Glomerular endothelial cell (primary cell): ENCODE data around the gene KPNA1. TPM values are rescaled to one million over a fixed set of nuclear protein-coding genes. Genes with fewer than 3 reads are reported as not detected.

Source experiments
- DNase-seq: peaks from one replicate; pipeline ENCODE4 v3.0.0-alpha.2; 2011; ENCODE audit warnings: low read depth, low spot score; ENCODE audit errors: extremely low read depth
- total RNA-seq: library from RNA; depleted of rRNA; stranded (reverse); fragments of >200 nt; gene quantifications from 2 replicates; pipeline ENCODE4 v1.2.3, GENCODE V29; 2015

Gene KPNA1
- 35.6 and 45.1 TPM in 2 replicates for total RNA-seq

DNA sequence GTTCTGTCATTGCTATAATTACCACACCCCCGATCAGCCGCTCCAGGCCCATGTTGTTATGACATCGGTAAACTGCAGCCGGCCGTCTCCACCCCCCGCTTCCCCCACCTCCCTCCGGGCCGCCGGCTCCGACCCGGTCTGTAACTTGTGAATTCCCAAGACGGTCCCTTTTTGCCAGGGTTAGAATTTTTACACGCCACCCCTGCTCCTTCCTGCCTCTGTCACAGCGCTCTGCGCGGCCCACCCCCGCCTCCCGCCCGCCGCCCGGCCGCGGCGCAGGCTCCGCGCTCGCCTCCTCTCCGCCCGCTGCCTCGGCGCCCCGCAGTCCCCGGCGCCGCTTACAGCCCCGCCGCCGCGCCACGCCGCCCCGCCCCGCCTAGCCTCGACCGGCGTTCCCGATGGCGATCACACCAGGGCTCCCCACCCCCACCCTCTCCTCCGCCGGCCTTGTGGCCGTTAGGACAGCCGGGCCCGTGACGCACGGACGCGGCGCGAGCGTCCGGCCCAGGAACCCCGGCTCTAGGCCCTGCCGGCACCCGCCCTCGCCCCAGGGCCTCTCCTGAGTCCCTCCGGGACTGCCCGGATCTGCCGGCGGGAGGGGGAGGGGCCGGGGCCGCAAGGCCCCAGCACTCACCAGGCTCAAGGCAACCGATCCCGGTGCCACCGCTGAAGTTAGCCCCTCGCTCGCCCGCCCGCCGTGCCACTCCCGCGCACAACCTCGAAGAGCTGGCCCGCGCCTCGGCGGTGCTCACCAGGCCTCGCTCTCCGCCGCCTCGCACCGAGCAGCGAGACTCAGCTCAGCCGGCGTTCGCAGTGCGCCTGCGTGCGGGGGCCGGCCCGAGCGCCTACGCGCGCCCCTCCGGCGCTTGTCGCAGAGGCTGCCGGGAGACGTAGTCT is at the start of gene KPNA1:
KPNA1 (minus strand) TSS at position 817 of the 897 bp plus-strand sequence. CDS start 18,374 bp downstream, outside the sequence.
- DNase-seq, result no peak

DNA sequence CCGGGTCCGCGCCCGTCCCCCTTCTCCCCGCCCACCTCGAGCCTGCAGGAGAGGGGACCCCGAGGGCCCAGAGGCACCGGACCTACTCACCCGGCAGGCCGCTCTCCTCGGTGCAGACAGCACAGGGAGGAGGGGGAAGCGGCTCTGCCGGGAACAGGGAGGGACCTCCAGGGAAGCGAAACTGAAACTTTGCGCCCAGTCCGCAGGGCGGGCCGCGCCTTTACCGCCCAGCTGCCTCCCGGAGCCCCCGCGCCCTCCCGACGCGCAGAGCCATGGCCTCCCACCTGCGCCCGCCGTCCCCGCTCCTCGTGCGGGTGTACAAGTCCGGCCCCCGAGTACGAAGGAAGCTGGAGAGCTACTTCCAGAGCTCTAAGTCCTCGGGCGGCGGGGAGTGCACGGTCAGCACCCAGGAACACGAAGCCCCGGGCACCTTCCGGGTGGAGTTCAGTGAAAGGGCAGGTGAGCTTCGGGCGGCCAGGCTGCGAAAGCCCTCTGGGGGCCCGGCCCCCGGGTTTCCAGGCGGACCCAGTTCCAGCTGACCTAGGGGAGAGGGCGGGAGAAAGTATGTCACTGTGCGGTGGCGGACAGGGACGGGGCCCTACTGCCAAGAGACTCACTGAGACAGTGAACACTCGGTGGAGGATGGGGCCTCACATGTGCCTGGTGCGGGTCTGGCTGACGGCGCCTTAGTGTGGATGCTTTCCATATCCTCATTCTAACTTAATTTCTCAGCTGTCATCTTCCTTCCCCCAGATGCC is 49.6 kb upstream of the KPNA1 start, which contains the start of the genes DTX3L and PARP9:
DTX3L (plus strand) TSS at position 184 of the 758 bp plus-strand sequence; CDS start at position 273, 89 bp downstream.
PARP9 (minus strand) TSS at position 146 of the 758 bp plus-strand sequence. CDS start 4,680 bp downstream, outside the sequence.
- no peak for DNase-seq

DNA sequence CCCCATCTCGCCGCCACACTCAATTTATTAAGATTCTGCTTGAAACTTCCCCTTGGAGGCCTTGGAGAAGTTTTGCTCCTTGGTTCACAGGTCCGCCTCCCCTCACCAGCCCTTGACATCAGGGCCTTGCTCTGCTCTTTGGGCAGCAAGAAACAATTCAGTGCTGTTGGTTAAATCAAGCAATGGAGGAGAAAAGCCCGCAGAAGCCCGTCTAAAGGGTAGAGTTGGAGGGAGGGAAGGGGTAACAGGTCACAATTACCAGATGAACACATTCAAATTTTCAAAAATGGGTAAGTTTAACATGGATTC is 48.9 kb upstream of the KPNA1 start:
- DNase-seq, result no peak

DNA sequence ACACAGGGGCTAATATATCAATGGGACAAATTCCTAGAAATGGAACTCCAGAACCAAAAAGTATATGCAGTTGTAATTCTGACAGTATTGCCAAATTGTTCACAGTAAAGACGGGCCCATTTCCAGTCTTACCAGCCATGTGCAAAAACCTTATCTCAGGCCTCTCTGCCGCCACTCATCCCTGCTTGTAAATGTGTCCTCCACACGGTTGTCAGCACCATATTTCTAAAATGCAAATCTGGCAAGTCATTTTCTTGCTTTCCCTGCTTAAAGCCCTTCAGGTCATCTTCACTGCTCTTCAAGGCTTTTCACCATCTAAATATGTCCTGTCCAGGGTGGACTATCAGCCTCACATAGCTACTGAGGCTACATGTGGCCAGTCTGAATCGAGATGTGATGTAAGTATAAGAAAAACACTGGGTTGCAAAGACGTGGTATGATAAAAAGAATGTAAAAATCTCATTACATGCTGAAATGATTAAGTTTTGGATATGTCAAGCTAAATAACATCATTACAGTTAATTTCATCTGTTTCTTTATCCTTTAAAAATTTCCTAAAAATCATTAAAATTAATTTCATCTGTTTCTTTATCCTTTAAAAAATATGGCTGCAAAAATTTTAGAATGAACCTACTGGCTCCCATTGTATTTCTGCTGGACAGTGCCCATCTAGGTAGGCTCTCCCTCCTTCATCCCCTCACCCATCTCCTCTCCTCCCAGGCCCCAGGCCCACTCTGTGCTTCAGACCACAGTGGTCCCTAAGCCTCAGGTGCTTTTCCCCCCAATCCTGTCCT is 48.4 kb upstream of the KPNA1 start:
- no peak for DNase-seq

DNA sequence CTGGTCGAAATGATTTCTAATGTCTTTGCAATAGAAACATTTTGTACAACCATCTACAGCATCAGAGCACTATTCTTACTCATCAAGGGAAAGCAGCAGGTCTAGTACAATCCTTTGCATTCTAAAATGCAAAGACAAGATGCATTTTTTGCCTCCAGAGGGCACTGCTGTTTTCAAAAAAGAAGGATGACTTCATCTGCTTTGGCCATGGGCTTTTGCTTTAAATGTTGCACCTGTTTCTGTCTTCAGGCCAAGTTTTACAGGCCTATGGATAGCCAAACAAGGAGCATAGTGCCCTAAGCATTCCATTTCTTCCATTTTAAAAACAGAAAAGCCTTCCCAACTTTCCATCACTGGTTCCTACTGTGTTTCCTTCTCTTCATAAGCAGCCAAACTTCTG is 45.9 kb upstream of the KPNA1 start:
- peak; percentile 33 for DNase-seq

DNA sequence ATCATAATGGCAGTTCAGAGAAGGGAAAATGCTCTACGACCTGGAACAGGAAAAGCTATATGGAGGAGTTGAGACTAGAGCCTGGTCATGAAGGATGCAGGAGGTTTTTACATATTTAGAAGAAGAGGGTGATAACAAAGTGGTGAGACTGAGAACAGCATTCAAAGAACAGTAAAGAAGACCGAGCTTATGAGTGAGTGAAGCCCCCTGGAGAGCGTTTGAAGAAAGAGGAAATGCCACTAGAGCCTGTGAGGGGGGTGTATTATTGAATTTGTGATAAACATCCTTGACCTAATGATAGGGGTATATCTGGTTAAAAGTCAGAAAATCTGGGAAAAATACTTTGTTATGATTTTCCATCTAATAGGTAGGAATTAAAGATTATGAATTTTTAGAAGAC is 45.2 kb upstream of the KPNA1 start:
- DNase-seq, result no peak

DNA sequence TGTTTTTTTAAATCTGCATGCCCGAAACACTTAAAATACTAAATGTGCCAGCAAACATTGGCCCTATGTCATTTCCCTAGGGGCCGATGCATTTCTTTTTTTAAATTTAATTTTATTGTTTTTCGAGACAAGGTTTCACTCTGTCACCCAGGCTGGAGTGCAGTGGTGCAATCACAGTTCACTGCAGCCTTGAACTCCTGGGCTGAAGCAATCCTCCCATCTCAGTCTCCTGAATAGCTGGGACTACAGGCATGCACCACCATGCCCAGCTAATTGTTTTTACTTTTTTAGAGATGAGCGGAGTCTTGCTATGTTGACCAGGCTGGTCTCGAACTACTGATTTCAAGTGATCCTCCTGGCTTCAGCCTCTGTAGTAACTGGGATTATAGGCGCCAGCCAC is 43.9 kb upstream of the KPNA1 start:
- no peak for DNase-seq

DNA sequence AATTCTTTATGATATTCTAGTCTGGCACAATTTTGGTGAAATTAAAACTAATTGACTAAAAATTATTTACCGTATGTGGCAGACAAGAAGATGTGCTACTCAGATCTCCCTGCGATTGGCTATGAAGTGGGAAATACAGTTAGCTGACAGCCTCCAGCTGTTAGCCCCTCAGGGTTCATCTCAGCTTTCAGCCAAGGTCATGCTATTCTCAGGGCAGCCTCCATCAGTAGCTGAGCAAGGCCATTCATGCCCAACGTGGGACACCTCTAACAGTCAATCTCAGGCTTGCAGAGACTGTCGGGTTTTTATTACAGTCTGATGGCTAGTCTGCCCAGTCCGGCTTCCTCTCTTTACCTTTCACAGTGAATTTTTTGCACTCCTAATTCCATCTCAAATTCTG is 42.6 kb upstream of the KPNA1 start:
- DNase-seq, result no peak

DNA sequence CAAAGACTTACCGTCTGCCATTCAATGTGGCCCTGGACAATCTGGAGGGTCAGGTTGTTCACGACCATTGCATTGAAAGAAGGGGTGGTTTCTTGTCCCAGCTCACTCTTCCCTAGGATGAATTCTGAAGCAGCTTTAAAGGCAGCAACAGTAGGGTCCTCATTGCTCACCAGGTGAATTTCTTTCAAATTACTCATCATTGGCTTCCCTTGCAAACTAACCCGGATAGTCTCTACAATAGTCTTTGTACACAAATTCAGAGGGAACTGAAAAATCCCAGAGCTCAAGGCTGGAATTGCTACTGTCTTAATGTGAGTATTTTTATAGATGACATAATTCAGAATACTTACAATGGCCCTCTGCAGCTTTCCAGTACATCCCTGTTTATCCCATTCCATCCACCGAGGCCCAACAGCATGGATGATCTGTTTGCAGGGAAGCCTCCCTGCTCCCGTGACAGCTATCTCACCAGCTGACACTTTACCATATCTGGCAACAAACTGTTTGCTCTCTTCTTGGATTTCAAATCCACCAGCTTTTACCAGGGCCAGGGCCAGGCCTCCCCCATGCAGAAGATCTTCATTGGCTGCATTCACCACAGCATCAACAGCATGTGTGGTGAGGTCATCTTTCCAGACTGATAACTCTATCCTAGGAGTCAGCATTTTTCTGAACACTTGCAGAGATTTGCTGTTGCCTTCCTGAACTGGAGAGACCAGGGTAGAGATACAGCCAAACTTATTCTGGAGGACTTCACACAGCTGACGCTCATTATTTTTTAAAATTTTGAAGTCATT is 40.7 kb upstream of the KPNA1 start:
- DNase-seq, result no peak

DNA sequence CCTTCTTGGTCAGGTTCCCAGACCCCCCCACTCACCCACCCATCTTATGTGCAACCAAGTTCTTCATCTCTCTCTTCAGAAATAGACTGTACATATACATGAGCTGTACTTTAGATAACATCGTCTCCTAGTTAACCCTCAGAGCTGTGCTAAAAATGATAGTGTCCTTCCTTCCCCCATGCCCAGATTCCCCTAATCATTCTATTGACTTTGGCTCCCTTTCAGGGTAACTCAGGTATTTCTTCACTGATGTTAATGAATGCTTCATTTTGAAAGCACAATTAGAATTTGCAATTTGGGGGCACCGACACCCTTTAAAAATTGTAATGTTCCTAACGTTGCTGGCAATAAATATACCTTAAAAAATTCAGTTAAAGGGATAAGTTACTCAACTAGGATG is 38.4 kb upstream of the KPNA1 start:
- no peak for DNase-seq

DNA sequence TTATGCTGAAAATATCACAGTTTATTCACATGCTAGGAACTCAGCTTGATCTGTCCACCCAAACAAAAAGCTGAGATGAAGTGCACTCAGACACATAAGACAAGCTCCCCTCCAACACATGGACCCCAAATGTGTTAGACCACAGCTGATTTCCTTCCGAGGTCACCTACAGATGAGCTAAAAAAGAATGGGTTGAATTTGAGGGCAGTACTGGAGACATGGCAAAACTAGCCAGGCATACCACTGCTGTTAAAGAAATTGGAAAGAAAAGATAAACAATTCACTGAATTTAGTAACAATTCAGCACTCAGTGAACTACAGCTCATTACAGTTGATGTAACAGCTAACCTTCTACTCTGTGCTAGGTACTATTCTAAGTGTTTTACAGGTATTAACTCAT is 33.9 kb upstream of the KPNA1 start:
- DNase-seq, result no peak

DNA sequence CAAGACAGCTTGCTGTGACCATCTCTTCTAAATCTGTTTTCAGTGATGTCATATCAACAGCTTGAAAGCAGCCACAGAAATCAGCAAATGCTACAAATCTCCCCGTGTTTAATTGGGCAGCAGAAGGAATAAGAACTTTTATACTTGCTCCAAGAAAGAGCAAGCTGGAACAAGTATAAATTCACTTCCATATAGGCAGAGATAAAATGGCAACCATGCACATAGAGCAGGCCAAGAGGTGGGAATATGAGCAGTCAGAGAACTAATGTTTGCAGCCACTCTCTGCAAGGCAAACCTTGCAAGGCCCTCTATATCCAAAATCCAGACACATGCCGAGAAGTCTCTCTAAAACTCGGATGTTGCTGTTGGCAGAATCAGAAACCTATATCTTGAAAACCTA is 33.3 kb upstream of the KPNA1 start:
- DNase-seq, result no peak

DNA sequence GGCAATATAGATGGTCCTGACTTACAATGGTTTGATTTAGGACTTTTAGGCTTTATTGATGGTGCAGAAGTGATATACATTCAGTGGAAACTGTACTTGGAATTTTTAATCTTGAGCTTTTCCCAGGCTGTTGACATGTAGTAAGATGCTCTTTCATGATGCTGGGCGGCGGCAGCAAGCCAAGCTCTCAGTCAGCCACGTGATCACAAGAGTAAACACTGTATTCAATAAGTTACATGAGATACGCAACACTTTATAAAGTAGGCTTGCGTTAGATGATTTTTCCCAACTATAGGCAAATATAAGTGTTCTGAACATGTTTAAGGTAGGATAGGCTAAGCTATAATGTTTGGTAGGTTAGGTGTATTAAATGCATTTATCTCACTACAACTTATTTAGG is 31.4 kb upstream of the KPNA1 start:
- no peak for DNase-seq

DNA sequence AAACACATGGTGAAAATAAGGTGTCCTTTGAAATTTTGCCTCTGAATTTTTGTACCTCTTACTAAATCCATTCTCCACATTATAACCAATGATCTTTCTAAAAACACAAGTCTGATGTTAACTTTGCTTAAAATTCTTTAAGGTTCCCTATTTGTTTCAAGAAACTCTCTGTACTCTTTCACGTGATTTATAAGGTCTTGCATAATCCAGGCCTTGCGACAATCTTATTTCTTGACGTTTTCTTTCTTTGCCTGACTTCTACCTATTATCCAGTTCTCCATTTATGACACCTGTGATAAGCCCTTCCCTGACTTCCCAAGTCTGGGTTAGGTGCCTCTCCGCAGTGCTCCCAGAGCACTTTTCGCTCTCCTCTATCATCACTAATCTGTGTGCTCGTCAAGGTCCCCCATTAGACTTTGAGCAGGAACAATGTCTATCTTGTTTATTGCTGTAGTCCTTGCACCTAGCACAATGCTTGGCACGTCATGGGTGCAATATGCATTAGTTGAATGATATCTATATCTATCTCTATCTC is 24.3 kb upstream of the KPNA1 start:
- no peak for DNase-seq

DNA sequence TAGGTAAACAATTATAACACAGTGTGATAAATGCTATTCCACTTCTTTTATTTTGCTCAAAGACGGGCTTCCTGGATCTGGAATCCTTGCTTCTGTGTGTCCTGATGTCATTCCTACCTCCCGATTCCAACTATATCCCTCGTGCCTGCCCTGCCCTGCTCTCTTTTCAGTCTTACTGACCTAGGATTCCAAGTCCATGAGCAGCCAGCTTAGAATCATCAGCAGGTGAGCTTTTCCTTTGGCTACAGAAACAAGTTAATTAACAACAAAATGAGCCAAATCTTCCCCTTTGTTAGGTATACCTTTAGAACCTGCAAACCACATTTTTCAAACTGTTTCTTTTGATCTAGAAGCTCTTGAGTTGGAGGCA is 21.9 kb upstream of the KPNA1 start:
- no peak for DNase-seq

DNA sequence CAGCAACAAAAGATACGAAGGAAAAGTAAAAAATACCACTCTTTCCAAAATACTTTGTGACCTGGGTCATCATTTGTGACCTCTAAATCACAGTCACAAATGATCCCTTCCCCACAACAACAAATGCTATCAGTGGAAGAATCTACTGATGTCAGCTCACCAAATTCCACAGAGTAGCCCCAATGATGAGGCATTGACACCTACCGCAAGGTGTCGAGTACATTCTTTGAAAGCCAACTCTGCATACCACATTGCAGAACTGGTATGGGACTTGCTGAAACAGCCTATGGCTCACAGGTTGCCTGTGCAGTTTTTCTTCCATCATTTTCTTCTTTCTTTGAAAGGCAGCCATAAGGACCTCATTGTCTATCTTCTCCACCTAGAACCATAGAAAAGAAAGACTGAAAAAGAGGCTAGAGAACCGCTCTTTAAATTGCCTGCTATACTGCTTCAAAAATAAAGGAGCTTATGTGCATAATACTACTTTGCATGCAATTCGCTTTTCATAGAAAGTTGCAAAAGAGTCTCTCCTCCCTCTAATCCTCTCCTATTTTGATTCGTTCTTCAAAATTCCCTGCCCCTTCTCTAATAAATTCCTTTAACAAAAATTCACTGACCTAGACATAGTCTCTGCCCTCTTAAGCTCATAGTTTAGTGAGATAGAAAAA is 21.4 kb upstream of the KPNA1 start:
- no peak for DNase-seq

DNA sequence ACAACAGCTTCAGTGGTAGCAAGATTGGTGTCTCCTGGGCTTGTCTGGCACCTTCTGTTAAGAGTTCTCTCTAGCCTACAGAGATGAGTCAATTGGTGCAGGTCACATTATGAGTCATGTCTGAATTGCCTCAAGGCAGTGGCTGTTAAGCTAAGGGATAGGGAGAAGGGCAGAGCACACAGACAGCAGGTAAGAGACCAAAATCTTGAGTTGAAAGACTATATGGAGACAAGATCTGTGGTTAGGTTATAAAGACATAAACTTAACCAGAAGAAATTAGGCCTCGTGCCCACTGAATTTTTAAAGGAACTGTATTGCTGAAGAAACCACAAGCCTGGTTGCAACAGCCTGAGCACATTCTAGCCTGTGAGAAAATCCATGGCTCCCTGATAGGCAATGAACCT is 19.2 kb upstream of the KPNA1 start:
- no peak for DNase-seq

DNA sequence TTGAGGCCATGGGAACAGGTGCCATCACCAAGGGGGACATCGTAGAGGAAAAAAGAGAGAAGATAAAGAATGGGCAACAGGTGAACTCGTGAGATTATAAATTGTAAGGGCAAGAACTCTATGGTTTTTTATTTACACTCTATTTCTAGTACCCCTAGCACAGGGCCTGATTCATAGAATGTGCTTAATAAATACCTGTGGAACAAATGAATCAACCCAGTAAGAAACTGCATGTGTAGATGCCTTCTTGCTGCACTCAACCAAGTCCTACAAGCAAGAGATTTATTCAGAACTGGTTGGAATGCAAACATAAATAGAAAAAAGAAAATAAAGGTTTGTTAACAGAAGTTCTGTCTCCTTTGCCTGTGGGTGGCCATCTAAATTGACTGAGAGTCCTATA is 18.7 kb upstream of the KPNA1 start:
- no peak for DNase-seq

DNA sequence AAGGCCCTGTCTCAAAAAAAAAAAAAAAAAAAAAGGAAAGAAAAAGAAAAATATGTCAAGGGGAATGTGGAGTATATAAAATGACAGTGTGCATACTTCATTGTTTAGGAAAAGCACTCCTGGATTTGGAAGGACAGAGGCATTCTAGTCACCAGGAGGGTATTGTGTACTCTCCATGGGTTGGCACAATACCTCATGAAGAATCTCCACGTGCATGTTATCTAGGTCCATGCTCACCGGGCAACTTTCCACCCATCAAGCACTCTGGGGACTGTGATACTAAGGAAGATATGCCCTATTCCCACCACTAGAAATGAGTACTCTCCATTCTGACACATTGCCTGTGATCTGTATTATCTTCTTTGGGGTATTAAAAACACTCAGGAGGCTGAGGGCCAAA is 15.4 kb upstream of the KPNA1 start:
- no peak for DNase-seq

DNA sequence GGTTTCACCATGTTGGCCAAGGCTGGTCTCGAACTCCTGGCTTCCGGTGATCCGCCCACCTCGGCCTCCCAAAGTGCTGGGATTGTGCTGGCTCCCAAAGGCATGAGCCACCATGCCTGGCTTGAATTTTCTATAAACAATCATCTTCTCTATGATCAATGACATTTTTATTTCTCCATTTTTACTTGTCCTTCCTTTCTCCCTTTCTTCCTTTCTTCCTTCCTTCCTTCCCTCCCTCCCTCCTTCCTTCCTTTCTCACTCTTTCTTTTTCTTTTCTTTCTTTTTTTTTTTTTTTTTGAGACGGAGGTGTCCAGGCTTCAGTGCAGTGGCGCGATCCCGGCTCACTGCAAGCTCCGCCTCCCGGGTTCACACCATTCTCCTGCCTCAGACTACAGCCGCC is 8.6 kb upstream of the KPNA1 start:
- no peak for DNase-seq
